Breast epithelium (tissue), 3 donors: ENCODE results near the gene MYO1D.

Experiments used
- POLR2AphosphoS5 ChIP-seq, 3 donors: sonication (generic); formaldehyde crosslinking; IDR thresholded peaks; one replicate each; pipeline ENCODE4 v1.6.1; 2017; ENCODE audit warnings: antibody characterized with exemption in 3 of 3
- TF ChIP-seq, protein P1 (sequence below), 3 donors: fragments of 450-650 bp; IDR thresholded peaks; one replicate each; pipeline ENCODE4 v1.5.1; 2016 to 2017; ENCODE audit warnings: antibody characterized with exemption in 3 of 3, mild to moderate bottlenecking in 3 of 3, moderate library complexity in 3 of 3

GRCh38 chr17:32628271-32629044 is 248.5 kb downstream of the MYO1D start:
- TF ChIP-seq, protein P1, sequence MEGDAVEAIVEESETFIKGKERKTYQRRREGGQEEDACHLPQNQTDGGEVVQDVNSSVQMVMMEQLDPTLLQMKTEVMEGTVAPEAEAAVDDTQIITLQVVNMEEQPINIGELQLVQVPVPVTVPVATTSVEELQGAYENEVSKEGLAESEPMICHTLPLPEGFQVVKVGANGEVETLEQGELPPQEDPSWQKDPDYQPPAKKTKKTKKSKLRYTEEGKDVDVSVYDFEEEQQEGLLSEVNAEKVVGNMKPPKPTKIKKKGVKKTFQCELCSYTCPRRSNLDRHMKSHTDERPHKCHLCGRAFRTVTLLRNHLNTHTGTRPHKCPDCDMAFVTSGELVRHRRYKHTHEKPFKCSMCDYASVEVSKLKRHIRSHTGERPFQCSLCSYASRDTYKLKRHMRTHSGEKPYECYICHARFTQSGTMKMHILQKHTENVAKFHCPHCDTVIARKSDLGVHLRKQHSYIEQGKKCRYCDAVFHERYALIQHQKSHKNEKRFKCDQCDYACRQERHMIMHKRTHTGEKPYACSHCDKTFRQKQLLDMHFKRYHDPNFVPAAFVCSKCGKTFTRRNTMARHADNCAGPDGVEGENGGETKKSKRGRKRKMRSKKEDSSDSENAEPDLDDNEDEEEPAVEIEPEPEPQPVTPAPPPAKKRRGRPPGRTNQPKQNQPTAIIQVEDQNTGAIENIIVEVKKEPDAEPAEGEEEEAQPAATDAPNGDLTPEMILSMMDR (IDR thresholded peaks at IDR 0.05): no peak
- no peak for TF ChIP-seq POLR2AphosphoS5 (IDR thresholded peaks at IDR 0.05)
